Testis (tissue), 2 donors: ENCODE measurements around the gene BMAL1.

Experiments used
- POLR2A ChIP-seq: fragments of 450-650 bp; IDR thresholded peaks from one replicate; pipeline ENCODE4 v1.6.1; 2017; ENCODE audit warnings: antibody characterized with exemption, mild to moderate bottlenecking, moderate library complexity
- TF ChIP-seq, protein P1 (sequence below), 3 experiments: fragments of 450-650 bp in 2 of 3; fragments of 200-600 bp in 1 of 3; sonication (generic) in 1 of 3; IDR thresholded peaks; one replicate each; pipeline ENCODE4 v1.5.1; 2016 to 2019; ENCODE audit warnings: antibody characterized with exemption in 3 of 3, mild to moderate bottlenecking in 2 of 3, moderate library complexity in 1 of 3

DNA sequence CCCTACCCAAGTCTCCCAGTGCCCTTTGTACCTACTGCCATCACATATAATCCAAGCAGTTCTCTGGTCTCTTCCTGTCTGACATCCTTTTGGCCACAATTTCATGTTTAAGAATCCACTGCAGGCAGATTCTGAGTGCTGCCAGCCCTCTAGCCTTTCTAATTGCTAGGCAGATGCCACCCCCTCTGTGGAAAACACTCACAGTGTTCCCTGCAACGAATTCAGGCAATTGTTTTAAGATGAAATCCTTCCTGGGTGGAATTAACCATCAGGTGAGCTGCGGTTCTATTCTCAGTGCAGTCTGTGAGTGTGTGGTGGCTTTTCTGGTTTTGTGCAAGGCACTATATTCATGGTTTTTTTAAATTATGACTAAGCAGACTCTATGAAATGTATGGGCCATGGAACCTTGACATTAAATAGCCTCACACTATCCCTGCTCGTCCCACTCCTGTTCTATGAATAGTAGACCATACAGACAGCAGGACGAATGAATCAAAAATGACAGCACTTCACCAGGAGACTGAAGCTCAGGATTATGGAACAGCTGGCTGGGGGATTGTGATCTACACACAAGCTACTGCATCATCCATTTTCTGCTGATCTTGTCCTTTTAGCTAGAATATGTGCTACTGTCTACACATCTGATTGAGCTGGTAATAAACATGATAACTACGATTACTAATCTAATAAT, 29.8 kb upstream of the BMAL1 start:
- TF ChIP-seq, protein P1, sequence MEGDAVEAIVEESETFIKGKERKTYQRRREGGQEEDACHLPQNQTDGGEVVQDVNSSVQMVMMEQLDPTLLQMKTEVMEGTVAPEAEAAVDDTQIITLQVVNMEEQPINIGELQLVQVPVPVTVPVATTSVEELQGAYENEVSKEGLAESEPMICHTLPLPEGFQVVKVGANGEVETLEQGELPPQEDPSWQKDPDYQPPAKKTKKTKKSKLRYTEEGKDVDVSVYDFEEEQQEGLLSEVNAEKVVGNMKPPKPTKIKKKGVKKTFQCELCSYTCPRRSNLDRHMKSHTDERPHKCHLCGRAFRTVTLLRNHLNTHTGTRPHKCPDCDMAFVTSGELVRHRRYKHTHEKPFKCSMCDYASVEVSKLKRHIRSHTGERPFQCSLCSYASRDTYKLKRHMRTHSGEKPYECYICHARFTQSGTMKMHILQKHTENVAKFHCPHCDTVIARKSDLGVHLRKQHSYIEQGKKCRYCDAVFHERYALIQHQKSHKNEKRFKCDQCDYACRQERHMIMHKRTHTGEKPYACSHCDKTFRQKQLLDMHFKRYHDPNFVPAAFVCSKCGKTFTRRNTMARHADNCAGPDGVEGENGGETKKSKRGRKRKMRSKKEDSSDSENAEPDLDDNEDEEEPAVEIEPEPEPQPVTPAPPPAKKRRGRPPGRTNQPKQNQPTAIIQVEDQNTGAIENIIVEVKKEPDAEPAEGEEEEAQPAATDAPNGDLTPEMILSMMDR (IDR thresholded peaks at IDR 0.05): no peak
- no peak for TF ChIP-seq POLR2A
